Measurements from ENCODE around the gene C2orf78. TPM values are rescaled to one million over a fixed set of nuclear protein-coding genes. Genes with fewer than 3 reads are reported as not detected.

Gene C2orf78
- total RNA-seq, 1 donor from 2014 or later, result not detected

- intact Hi-C loops (cut with DNase I), result loop anchor here (10.0 kb wide), 2 partner anchors 321 to 511 kb away; partner anchors contain the start of gene BOLA3
- no peak overlapping the region for H3K4me3 ChIP-seq
- no peaks in the 10 kb centered on the region for H3K27me3 ChIP-seq
- no peak overlapping the region for H3K27ac ChIP-seq
- H3K36me3 ChIP-seq, result no peaks in the 10 kb centered on the region
- no peak for DNase-seq (ENCODE audit: extremely low spot score in 2 of 2)
- TF ChIP-seq POLR2AphosphoS5 (IDR thresholded peaks at IDR 0.05; ENCODE audit: insufficient read depth in 1 of 2, low read depth in 1 of 2), result no peak
- TF ChIP-seq POLR2A (IDR thresholded peaks at IDR 0.05), result no peak
- TF ChIP-seq, protein P1, sequence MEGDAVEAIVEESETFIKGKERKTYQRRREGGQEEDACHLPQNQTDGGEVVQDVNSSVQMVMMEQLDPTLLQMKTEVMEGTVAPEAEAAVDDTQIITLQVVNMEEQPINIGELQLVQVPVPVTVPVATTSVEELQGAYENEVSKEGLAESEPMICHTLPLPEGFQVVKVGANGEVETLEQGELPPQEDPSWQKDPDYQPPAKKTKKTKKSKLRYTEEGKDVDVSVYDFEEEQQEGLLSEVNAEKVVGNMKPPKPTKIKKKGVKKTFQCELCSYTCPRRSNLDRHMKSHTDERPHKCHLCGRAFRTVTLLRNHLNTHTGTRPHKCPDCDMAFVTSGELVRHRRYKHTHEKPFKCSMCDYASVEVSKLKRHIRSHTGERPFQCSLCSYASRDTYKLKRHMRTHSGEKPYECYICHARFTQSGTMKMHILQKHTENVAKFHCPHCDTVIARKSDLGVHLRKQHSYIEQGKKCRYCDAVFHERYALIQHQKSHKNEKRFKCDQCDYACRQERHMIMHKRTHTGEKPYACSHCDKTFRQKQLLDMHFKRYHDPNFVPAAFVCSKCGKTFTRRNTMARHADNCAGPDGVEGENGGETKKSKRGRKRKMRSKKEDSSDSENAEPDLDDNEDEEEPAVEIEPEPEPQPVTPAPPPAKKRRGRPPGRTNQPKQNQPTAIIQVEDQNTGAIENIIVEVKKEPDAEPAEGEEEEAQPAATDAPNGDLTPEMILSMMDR (IDR thresholded peaks at IDR 0.05), result no peak
- peaks cover 8% of the 10 kb centered on the region for H3K4me1 ChIP-seq
- H3K9me3 ChIP-seq, result no peaks in the 10 kb centered on the region
Observed at GRCh38 chr2:73823416-73823815, 39.4 kb downstream of the C2orf78 start.

DNA sequence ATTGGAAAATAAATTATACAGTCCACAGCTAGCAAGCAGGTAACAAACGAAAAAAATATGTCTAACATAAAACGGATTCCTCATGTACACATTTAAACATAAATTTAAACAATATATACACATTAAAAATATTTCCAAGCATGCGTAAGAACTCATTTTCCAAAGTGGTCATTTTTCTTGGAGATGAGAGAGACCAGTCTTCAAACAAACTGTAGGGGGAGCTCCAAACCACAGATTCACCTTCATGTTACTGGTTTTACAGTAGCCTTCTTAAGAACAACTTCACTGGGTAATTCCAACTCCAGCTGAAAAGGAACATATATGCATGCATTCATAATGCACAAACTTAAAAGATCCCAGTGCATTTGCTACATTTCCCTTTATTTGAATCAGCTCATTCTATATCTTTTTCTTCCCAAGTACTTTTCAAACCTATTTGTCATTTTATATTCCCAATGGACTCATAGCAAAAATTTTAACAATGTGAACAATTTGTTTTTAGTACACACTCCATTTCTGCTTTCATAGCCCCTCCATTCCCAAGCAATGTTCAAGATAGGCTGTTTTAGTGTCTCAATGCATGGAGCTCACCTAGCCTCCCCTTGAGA lies 40.0 kb downstream of the C2orf78 start:
- Histone ChIP-seq H3K27me3 (no peaks in the 10 kb centered on the region), H3K9me3 (no peaks in the 10 kb centered on the region), H3K27ac (no peak overlapping the region), H3K36me3 (no peaks in the 10 kb centered on the region), H3K4me3 (no peak overlapping the region), H3K4me1 (peaks cover 8% of the 10 kb centered on the region)
- DNase-seq (ENCODE audit: extremely low spot score in 2 of 2), result no peak
- intact Hi-C loops (cut with DNase I), result loop anchor here (10.0 kb wide), 2 partner anchors 321 to 511 kb away; partner anchors contain the start of gene BOLA3
- peak in 1 of 2 donors; percentile 44 for TF ChIP-seq POLR2AphosphoS5 (IDR thresholded peaks at IDR 0.05; ENCODE audit: insufficient read depth in 1 of 2, low read depth in 1 of 2)
- TF ChIP-seq, protein P1 (IDR thresholded peaks at IDR 0.05), result peak; percentile 77 to 81 (median 78)
- no peak for TF ChIP-seq POLR2A (IDR thresholded peaks at IDR 0.05)

GRCh38 chr2:73825408-73825807 lies 41.4 kb downstream of the C2orf78 start:
- Histone ChIP-seq H3K36me3 (no peaks in the 10 kb centered on the region), H3K9me3 (no peaks in the 10 kb centered on the region), H3K4me1 (peaks cover 19% of the 10 kb centered on the region), H3K27ac (no peak overlapping the region), H3K4me3 (no peak overlapping the region), H3K27me3 (no peaks in the 10 kb centered on the region)
- TF ChIP-seq, protein P1 (IDR thresholded peaks at IDR 0.05), result no peak
- TF ChIP-seq POLR2A (IDR thresholded peaks at IDR 0.05) (no peak), POLR2AphosphoS5 (IDR thresholded peaks at IDR 0.05; ENCODE audit: insufficient read depth in 1 of 2, low read depth in 1 of 2) (no peak)
- intact Hi-C loops (cut with DNase I), result loop anchor here (10.0 kb wide), 2 partner anchors 319 to 509 kb away; partner anchors contain the start of gene BOLA3
- peak in 1 of 2 donors; percentile 11 for DNase-seq (ENCODE audit: extremely low spot score in 2 of 2)

DNA sequence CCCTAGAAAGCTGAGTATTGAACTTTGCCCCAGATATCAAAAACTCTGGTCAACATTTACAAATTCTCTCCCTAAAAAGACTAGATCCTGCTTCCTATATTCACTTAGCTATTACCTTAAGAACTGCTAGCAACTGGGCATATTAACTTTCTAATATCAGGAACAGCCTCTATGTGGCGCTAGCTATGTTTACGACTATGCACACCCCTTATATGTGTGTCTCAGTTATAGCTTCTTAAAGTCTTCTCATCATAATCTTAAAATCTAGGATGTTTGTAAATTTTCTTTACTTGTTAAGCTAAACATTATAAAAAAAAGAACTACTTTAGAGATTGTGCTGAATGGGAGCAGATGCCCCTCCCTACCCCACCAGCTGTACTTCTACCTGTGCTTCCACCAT lies 43.0 kb downstream of the C2orf78 start:
- Histone ChIP-seq H3K27ac (no peak overlapping the region), H3K36me3 (peaks cover 0 to 10% of the 10 kb centered on the region in 2 donors), H3K27me3 (no peaks in the 10 kb centered on the region), H3K4me3 (no peak overlapping the region), H3K4me1 (peaks cover 32% of the 10 kb centered on the region), H3K9me3 (no peaks in the 10 kb centered on the region)
- TF ChIP-seq POLR2AphosphoS5 (IDR thresholded peaks at IDR 0.05; ENCODE audit: insufficient read depth in 1 of 2, low read depth in 1 of 2), result no peak
- TF ChIP-seq POLR2A (IDR thresholded peaks at IDR 0.05), result no peak
- TF ChIP-seq, protein P1 (IDR thresholded peaks at IDR 0.05), result no peak
- intact Hi-C loops (cut with DNase I), result loop anchor here (10.0 kb wide), 2 partner anchors 318 to 508 kb away; partner anchors contain the start of gene BOLA3
- DNase-seq (ENCODE audit: extremely low spot score in 2 of 2), result no peak

All from vagina (tissue), 2 donors.